T follicular helper cell (primary cell): ENCODE data around the gene TATDN3.
"Not testable (repeated sequence)": the region's sequence is repeated elsewhere in the genome, so short reads cannot be mapped to it uniquely, and the experiment has no call there.

ENCODE experiments used
- DNase-seq: peaks from one replicate; pipeline ENCODE4 v3.0.0-alpha.2; 2020; ENCODE audit warnings: low read depth

Gene TATDN3

GRCh38 chr1:212828395-212828794 lies 36.7 kb downstream of the TATDN3 start:
- no peak for DNase-seq

GRCh38 chr1:212833211-212834207 lies 41.8 kb downstream of the TATDN3 start:
- DNase-seq: not testable (repeated sequence)

DNA sequence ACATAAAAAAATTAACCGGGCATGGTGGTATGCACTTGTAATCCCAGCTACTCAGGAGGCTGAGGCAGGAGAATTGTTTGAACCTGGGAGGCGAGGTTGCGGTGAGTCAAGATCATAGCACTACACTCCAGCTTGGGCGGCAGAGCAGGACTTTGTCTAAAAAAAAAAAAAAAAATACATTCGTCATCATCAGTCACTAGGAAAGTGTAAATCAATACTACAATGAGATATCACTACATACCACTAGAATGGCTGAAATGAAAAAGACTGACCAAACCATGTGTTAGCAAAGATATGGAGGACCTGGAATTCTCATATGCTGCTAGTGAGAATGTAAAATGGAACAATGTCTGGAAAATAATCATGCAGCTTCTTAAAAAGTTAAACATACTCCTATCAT lies 46.5 kb downstream of the TATDN3 start:
- DNase-seq: no peak

DNA sequence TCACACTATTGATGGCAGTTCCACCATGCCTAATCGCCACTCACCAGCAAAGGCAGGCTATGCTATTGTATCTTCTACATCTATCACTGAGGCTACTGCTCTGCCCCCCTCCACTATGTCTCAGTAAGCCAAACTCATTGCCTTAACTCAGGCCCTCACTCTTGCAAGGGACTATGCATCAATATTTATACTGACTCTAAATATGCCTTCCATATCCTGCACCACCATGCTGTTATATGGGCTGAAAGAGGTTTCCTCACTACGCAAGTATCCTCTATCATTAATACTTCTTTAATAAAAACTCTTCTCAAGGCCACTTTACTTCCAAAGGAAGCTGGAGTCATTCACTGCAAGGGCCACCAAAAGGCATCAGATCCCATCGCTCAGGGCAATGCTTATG lies 52.8 kb downstream of the TATDN3 start:
- DNase-seq: not testable (repeated sequence)

DNA sequence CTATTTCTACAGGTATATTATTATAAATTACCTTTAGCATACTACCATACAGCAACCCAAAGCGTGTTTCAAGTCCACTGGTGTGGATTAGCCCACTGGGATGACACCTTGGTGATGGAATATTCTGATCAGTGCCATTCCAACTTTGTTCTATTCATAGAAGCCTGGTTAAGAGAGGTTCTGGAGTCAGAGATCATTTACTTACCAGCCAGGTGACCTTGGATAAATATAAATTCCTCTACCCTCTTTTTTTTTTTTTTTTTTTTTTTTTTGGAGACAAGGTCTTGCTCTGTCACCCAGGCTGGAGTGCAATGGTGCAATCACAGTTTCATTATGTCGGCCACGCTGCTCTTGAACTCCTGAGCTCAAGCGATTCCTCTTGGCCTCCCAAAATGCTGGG lies 55.9 kb downstream of the TATDN3 start, which contains the start of gene SPATA45:
Gene SPATA45, minus strand, starts transcription at position 101 of the 400 bp plus-strand sequence. CDS start 11,500 bp downstream, outside the sequence.
- DNase-seq: no peak

DNA sequence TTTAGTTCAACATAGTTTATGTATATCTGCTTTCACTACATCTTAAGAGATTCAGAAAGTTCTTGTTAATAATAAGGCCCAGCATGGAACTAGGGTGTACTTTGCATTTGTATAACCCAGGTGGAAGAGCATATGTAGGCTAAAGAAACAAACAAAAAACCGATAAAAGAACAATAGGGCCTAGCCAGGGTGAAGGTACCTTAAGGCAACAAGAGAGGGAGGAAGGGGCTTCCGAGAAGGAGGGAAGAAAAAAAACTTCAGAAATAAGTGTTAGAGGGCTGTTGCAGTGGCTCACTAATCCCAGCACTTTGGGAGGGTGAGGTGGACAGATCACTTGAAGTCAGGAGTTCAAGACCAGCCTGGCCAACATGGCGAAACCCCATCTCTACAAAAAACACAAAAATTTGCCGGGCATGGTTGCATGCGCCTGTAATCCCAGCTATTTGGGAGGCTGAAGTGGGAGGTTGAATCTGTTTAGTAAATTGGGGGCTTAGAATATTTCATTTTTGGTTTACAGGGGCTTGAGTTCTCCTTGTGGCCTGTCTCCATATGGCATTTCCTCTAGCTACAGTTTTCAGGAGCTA lies 60.5 kb downstream of the TATDN3 start:
- no peak for DNase-seq

GRCh38 chr1:212853658-212854057 lies 62.0 kb downstream of the TATDN3 start:
- DNase-seq: no peak

- no peak for DNase-seq
Observed at GRCh38 chr1:212856755-212857154, 65.1 kb downstream of the TATDN3 start.

DNA sequence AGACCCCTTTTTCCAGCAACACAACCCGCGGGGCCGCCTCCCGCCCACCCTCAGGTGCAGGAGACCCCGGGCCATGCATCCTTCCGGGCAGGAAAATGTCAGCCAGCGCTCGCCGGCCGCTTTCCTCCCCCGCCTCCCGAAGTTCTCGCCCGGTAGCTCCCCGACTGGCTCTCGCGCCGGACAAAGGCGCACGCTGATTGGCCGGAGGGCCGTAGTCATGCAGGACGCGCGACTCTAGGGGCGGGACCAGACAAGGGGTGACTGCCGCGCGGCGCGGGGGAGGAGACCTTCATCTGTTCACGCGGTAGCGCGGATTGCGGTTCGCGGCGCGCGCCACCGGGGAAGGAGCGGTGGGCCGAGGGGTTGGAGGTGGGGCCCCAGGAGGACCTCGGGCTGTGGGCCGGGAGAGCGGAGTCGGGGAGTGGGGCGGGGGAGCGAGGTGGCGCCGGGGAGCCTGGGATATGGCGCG lies 66.3 kb downstream of the TATDN3 start, which contains the start of gene FLVCR1:
Gene FLVCR1, plus strand, starts transcription at position 284 of the 469 bp plus-strand sequence. Its CDS starts 178 bp downstream, at position 462.
- DNase-seq: peak; percentile 80

GRCh38 chr1:212858461-212859265 lies 67.0 kb downstream of the TATDN3 start:
- DNase-seq: peak; percentile 3

GRCh38 chr1:212860713-212861581 lies 69.3 kb downstream of the TATDN3 start:
- DNase-seq: no peak

DNA sequence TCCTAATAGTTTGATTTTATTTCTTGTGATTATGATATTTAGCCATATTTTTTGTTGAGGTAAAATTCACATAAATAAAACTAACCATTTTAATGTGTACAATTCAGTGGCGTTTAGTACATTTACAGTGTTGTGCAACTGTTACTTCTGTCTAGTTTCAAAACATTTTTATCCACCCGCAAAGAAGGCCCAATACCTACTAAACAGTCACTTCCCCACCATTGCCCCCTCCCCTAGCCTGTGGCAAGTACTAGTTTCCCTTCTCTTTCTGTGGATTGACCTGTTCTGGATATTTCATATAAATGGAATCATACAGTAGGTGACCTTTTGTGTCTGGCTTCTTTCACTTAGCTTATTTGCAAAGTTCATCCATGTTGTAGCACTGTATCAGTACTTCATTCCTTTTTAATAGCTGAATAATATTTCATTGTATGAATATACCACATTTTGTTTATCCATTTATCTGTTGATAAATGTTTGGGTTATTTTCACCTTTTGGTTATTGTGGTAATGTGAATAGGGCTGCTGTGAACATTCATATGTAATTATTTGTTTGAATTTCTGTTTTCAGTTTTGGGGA lies 70.5 kb downstream of the TATDN3 start:
- DNase-seq: no peak

- not testable (repeated sequence) for DNase-seq
Observed at GRCh38 chr1:212863345-212863744, 71.7 kb downstream of the TATDN3 start.

- no peak for DNase-seq
Observed at GRCh38 chr1:212864201-212864600, 72.5 kb downstream of the TATDN3 start.
